AML-193 (cell line): ENCODE results near the gene TLL1.

Experiments
- DNase-seq, 2 experiments: peaks; one replicate each; lab custom pipeline; 2025; lab: John Stamatoyannopoulos, UW

The TLL1 gene

DNA sequence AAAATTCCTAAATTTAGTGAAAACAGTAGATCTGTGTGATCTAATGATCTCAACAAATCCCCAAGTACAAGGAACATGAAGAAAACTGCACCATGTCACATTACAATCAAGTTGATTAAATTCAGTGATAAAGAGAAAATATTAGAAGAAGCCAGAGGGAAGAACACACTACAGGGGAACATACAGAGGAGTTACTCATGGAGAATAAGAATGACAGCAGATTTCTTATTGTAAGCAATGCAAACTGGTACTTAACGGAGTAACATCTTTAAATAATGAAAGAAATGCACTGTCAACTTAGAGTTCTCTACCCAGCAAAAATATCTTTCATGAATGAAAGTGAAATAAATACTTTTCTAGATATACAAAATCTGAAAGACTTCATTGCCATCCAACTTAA lies 21.1 kb downstream of the TLL1 start:
- no peak for DNase-seq

- no peak for DNase-seq
Measured at GRCh38 chr4:165905405-165906027, 32.5 kb downstream of the TLL1 start.

- no peak for DNase-seq
Measured at GRCh38 chr4:165906272-165906671, 33.2 kb downstream of the TLL1 start.

DNA sequence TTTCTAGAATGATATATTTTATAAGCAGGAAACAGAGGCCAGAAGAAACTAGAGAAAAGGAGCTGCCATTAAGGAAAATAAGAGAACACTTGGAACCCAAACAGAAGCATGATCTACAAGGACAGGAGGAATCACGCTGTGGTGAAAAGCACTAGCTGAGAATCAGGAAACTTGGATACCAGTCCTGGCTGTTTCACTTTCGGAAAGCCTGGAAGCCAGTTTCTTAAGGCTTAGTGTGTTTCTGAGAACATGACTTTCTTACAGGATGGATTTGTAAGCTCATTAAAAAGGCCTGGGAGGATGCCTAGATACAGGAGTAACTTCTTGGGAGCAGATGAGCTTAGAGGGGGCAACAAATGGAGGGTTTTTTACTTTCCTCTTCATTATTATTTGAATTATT lies 36.9 kb downstream of the TLL1 start:
- no peak for DNase-seq

GRCh38 chr4:165915215-165915614 lies 42.2 kb downstream of the TLL1 start:
- DNase-seq = no peak

DNA sequence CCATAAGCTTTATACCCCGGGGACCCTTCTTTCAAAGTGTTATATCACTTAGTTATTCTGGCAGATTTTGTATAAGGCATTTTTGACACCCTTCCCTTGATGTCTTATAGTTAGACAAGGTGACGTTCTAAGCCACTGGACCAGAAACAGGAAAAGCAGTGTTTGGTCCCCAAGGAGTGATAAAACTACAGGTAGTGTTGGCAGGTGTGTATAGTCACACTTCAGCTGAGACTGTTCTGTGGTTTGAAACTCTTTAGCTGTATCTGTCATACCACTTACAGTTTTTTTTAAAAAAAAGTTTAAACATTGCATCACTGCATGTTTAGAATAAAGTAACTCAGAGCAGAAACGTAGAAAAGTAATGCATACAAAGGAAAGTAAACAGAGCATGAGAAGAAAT lies 48.5 kb downstream of the TLL1 start:
- DNase-seq = no peak

DNA sequence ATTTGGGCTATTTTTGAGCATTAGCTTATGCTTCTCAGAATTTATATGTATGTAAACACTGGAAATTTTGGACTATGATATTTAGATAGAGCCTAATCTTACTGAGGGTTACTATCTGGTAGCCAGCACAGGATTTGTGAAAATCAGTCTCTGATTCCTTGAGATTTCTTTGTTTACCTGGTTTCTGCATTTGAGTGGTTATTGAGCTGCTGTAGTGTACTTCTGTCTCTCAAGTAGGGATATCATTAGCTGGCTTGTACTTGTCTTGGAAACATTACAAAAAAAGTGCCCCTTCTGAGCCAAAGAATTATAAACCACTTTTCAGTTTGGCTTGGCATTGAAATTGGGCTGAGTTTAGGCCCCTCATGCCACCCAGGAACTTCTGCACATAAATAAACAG lies 49.7 kb downstream of the TLL1 start:
- DNase-seq = no peak

DNA sequence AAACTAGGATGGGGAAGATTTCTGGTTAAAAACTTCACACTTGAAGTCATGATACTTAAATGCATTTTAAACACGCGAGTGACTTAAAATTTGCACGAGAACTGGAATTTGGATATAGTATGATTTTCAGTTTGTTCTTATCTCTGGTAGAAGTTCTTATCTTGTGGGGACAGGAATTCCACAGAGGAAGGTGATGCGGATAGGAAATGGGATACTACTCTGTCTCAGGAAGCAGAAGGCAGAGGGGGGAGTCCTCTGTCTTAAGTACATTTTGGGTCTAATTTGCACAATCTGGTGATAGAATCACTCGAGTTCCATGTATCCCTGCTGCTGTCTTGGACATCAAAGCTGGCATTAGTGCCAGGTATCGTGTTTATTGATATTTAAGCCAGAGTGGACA lies 53.3 kb downstream of the TLL1 start:
- DNase-seq = no peak

- no peak for DNase-seq
Measured at GRCh38 chr4:165927366-165927765, 54.3 kb downstream of the TLL1 start.

DNA sequence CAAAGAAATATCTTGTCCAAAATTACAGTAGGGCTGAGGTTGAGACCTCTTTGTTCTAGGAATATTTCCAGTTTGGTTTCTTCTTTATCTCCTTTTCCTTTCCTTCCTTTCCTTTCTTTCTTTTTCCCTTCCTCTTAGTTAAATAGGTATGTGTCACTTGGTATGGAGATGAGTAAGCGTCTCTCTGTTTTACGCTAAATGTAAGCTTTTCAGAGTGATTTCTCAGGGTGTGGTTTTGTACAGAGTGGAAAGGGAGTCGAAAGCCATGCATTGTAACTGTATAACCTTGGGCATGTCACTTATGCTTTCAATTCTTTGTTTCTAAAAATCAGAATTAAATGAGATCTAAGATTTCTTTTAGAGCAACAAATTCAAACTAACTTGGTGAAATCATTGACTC lies 54.8 kb downstream of the TLL1 start:
- no peak for DNase-seq

DNA sequence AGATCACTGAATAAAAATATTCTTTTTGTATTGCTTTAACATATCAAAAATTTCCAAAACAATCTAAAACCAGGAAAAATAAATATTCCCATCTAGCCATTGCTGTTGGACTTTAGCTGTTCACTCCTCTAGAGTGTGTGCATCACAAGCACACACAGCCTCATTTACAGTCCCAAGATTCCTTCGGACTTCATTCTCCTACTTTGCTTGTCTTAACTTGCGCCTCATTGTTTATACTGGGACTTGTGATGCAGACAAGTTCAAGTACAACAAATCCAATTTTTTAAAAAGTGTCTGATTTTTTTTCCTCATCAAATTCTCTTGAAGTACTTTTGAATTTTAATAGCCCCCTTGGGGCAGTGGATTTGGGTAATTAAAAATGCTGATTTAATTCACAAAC lies 55.6 kb downstream of the TLL1 start:
- no peak for DNase-seq

DNA sequence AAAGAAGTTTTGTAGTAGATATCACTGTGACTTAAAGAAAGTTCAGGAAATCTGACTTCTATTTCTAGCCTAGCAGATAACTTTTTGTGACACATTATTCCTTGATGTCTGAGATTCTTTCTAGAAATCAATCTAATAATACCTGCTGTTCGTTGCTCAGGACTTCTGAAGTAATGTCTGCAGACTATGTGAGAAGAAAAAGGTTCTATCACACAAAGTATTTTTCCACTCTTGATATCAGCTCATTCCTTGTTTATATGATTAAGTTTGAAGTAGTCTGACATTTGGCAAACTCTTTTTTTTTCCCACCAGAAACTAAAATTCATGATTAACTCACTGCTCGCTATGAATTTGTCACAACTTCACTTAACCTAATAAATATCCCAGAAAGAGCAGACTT lies 56.6 kb downstream of the TLL1 start:
- no peak for DNase-seq

GRCh38 chr4:165931741-165932140 lies 58.7 kb downstream of the TLL1 start:
- no peak for DNase-seq

DNA sequence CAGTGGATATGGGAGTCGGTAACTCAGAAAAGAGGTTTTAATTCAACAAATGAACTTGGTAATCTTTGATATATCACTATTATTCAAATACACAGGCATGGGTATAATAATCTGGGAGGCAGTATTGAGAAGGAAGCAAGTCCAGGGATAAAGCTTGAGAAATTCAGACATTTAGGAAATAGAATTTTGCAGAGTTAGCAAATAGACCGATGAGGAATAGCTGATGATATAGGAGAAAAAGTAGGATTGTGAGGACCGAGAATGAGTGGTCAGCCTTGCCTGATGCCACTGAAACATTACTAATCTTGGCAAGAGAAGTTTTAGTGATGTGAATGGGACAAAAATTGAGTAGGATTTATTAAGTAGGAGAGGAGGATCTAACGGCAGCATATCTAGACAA lies 71.9 kb downstream of the TLL1 start:
- no peak for DNase-seq

GRCh38 chr4:165945991-165946390 lies 73.0 kb downstream of the TLL1 start:
- DNase-seq = no peak

GRCh38 chr4:165947019-165947418 lies 74.0 kb downstream of the TLL1 start:
- DNase-seq = no peak

GRCh38 chr4:165953181-165953580 lies 80.1 kb downstream of the TLL1 start:
- no peak for DNase-seq

DNA sequence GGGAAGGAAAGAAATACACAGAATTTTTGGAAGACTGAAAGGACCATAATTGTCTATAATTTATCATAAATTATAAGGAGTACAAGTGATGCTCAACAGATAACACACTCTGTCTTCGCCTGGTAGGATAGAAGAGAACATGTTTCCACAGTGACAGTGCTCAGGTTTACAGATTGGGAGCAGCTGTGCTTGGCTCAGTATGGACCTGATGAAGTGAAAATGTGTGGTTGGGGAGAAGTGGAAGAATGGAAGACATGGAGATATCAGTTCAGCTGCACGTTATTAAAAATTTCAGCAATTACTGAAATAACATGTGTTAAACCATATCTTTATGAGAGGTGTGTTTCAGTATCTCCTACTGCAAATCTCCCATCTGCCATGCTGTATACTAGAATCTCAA lies 90.6 kb downstream of the TLL1 start:
- DNase-seq = no peak

DNA sequence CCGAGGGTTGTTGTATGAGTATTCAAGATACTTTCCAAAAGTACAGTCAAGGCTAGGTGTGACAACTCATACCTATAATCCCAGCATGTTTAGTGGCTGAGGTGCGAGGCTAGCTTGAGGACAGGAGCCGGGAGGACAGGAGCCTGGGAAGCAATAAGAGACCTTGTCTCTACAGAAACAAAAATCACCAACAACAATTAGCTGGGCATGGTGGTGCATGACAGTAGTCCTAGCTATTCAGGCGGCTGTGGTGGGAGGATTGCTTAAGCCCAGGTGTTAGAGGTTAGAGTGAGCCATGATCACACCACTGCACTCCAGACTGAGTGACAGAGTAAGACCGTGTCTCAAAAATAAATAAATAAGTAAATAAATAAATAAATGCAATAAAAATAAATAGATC lies 91.6 kb downstream of the TLL1 start:
- no peak for DNase-seq

- DNase-seq = no peak
Measured at GRCh38 chr4:165965503-165965902, 92.5 kb downstream of the TLL1 start.

- no peak for DNase-seq
Measured at GRCh38 chr4:165966833-165967232, 93.8 kb downstream of the TLL1 start.

DNA sequence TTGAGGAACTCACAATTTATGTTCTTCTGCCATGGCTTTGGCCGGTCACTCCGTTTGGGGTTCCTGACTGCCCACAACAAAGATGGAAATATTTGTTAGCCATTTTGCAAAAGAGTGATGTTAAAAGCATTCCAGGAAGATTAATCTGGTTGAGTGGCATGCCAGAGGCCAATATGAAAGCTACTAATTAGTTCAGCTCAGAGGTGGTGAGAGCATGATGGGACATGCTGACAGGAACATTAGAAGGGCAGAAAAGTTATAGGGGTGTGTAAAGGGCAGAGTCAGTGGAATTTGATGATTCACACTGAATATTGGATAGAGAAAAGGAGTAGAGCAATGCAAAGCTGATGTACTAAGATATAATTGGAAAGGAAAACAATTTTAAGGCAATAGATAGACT lies 94.4 kb downstream of the TLL1 start:
- no peak for DNase-seq

- no peak for DNase-seq
Measured at GRCh38 chr4:165970703-165971420, 97.8 kb downstream of the TLL1 start.

DNA sequence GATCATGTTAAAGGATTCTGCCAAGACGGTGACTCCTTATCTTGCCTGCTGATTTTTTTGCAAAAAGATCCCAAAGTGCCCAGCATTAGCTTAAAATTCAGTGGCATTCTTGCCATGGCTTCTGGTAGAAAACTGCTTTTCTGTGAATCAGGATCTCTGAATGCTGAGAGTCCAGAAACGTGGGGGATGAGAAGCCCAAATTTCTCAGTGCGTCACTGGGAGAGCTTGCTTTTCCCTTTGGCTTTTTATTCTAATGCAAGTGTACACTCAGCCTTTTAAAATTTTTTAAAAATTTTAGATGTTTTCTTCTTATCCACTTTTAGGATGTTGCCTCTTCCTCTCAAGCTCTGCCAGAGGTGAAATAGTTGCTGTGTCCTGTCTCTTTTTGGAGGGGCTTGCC lies 98.4 kb downstream of the TLL1 start:
- DNase-seq = no peak
